NCI-H526 treated with DMSO at 0.1 percent for 48 hours (cell line): ENCODE data around the gene MOK.
A peak's percentile ranks its signal among the peaks of the same experiment; 100 is the strongest.
"Not testable (repeated sequence)": the region's sequence is repeated elsewhere in the genome, so short reads cannot be mapped to it uniquely, and the experiment has no call there.

ENCODE experiments used
- DNase-seq: peaks from one replicate; lab custom pipeline; 2025; lab: John Stamatoyannopoulos, UW

MOK gene

DNA sequence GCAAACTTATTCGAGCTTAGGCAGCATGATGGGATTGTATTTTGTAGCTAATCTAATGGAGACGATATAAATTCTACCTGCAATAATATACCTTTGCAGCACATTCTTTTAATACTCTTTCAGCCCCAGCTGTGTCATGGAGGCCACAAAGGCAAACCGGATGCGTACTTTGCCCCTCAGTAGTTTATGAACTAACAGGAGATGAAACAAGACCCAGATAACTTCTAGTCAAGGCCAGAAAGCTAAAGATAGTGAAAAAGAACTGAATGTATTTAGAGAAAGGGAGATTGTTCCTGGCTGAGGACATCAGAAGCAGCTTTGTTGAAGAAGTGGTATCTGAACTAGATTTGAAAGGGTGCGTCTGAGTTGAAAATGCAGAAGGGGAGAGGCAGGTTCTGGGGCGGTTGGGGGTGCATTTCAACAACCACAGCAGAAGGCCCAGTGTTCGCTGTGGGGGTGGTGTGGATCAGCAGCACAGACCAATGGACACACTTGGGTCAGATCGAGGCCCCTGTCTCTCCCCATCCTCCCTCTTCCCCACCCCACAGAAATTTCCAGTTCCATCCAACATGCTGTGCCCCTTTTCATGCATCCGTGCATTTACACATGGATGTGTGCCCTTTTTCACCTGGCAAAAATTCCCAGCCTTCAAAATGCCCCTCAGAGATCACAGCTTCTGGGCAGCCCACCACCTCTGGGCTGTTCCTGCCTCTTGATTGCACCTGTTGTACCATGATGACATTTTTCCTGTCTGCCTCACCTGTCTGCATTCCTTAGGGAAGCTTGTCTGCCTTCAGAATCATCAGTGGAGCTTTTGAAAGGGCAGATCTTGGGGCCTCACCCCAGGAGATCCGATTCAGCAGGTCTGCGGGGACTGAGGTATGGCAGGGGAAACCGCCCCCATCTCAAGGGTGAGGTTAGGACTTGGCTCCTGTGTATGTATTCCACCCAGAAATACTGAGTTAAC lies 16.8 kb upstream of the MOK start:
- no peak for DNase-seq

DNA sequence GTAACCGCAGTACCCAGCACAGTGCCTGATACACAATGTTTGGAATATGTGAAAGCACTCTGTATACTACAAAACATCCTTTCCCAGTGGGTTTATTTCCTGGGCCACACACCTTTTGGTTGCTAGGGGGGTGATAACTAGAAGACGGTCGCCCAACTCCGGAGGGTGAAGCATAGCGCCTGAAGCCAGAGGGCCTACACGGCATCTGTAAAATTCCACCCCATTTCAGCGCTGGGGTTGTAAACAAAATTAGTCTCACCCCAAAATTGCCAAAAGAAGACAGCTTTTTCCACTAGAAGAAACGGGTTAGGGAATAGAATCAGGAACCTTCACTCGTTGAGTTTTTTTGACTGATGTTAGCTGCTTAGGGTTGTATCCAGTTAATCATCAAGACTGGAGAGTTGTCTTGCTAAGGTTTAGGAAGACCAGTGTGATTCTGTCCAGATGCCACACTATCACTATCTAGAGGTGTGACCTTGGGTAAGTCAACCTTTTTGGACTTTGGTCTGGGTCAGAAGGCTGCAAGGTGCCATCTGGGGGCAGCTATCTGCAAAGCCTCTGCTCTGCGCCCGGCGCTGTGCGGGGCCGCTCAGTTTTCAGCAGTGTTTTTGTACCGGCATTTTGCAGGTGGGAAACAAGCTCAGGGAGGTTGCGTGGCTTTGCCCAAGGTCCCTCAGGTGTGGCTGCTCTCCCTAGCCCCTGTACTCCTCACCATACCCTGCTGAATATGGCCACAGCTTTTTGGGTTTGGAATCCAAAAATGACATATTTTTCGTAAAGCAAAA lies 15.9 kb upstream of the MOK start:
- no peak for DNase-seq

GRCh38 chr14:102320033-102320660 lies 15.2 kb upstream of the MOK start:
- DNase-seq: no peak

- peak; percentile 74 for DNase-seq
These were observed 14.5 kb upstream of the MOK start, which contains the start of gene ZNF839 for GRCh38 chr14:102319351-102320032. Gene ZNF839, plus strand, starts transcription at chr14:102319746. Its CDS starts 20 bp downstream, at chr14:102319766.

- DNase-seq: no peak
These were observed 13.9 kb upstream of the MOK start for GRCh38 chr14:102318781-102319276.

GRCh38 chr14:102317564-102318248 lies 12.7 kb upstream of the MOK start:
- DNase-seq: peak; percentile 59

DNA sequence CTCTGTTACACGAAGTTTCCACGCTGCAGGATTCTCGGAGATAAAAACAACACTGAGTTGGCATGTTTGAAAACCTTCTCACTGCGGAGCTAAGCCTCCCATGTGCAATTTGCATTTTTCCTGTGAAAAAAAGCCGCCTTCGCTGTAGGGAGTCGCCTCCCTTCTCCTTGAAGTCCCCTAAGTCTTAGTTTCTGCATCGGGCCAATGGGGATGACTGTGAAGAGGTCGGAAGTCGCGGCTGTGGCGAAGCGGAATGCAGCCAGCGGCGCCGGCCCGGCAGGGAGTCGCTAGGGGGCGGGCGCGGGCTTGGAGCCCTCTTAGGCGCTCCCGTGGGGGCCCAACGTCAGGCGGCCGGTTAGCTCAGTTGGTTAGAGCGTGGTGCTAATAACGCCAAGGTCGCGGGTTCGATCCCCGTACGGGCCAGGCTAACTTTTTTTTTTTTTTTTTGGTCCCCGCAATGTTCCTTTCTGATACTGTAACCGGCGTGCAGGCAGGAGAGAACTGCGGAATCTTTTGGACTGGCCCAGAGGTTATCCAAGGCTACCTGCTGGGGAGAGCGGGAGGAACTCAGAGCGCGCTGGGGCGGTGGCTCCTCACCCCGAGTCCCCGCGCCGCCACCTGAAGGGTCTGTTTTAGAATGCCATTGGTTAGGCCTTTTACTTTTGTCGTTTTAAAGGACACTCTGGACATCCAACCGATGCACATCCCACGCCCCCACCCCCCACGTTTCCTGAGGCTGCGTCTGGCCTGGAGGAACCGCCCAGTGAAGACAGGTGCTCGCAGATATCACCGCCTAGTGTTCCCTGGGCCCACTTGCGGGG lies 12.0 kb upstream of the MOK start:
- peak; percentile 85 for DNase-seq

GRCh38 chr14:102316338-102316742 lies 11.4 kb upstream of the MOK start:
- peak; percentile 48 for DNase-seq

DNA sequence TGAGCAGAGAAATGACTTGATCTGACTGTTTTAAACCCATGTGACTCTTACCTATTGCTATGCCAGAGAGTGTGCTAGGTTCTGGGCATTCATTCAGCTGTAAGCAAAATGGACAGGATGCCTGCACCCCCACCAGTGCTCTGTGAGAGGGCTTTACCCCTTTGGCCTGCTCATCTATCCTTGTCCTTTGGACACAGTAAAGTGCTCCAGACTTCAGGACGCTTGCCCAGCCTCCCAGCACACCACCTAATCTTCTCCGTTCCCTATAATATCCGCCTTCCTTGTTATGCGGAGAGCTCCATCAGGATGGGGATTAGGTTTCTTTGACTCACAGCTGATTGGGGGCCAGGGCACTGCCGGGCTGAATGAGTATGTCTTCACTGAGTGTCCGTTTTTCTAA lies 10.2 kb upstream of the MOK start:
- no peak for DNase-seq

DNA sequence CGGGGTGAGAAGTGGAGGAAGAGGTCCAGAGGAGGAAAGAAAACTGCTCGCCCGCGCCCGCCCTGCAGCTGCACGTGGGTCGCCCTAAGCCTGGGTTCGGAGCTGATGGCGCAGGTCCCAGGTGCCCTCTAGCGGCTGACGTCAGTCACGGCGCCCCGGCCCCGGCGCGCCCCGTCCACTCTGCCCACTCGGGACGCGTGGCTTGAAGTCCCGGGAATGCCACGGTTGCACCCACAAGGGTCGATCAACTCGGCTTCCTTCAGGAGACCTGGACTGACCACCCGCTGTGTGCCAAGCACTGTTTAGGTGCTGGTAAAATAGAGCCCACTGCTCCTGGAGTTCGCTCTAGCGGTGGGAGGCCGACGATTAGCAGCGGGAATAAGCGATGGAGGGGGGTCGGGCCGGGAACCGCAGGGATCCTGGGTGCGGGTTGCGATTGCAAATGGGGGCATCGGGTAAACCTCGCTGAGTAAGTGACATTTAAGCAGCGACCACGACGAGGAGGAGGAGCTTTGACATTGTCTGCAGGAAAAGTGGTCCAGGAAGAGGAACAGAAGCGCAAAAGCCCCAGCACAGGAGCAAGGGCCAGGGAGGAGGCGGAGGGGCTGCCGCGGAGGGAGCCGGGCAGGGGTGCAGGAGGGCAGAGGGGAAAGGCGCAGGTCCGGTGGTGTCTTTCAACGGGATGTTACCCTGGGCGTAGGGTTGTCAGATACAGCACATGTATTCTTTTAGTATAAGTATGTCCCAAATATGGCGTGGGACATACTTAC lies 9.5 kb upstream of the MOK start:
- peak; percentile 79 for DNase-seq

DNA sequence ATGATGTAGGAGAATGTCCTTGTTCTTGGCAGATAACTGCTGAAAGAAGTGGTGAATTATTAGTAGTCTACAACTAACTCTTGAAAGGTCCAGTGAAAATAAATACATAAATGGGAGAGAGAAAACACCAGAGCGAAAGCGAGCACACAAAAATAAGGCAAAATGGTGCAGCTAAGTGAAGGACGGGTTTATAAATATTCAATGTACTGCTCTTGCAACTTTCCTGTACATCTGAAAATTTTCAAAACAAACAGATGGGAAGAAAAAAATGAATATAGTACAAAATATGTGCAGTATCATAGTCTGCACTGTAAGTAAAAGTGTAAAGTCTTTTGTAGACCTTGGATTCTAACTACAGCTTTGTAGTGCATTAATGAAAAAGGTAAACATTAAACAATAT lies 1.3 kb downstream of the MOK start:
- no peak for DNase-seq

DNA sequence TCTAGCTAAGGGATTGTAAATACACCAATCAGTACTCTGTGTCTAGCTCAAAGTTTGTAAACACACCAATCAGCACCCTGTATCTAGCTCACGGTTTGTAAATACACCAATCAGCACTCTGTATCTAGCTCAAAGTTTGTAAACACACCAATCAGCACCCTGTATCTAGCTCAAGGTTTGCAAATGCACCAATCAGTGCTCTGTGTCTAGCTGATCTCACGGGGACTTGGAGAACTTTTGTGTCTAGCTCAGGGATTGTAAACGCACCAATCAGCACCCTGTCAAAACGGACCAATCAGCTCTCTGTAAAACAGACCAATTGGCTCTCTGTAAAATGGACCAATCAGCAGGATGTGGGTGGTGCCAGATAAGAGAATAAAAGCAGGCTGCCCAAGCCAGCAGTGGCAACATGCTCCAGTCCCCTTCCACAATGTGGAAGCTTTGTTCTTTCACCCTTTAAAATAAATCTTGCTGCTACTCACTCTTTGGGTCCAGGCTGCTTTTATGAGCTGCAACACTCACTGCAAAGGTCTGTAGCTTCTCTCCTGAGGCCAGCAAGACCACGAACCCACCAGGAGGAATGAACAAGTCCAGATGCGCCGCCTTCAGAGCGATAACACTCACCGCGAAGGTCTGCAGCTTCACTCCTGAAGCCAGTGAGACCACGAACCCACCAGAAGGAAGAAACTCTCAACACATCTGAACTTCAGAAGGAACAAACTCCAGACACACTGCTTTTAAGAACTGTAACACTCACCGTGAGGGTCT lies 6.5 kb downstream of the MOK start:
- DNase-seq: not testable (repeated sequence)

GRCh38 chr14:102297436-102298170 lies 7.4 kb downstream of the MOK start:
- DNase-seq: no peak

GRCh38 chr14:102295270-102295669 lies 9.7 kb downstream of the MOK start:
- DNase-seq: no peak

- DNase-seq: no peak
These were observed 11.2 kb downstream of the MOK start for GRCh38 chr14:102293781-102294180.

GRCh38 chr14:102292441-102292840 lies 12.5 kb downstream of the MOK start:
- DNase-seq: no peak

- DNase-seq: no peak
These were observed 16.8 kb downstream of the MOK start for GRCh38 chr14:102288139-102288538.

- no peak for DNase-seq
These were observed 19.9 kb downstream of the MOK start for GRCh38 chr14:102285106-102285505.
